GM18951 (cell line): ENCODE data around the gene SCFD1.
"Not testable (repeated sequence)": the region's sequence is repeated elsewhere in the genome, so short reads cannot be mapped to it uniquely, and the experiment has no call there.

Source experiments
- POLR2A ChIP-seq: IDR thresholded peaks from 4 replicates; pipeline ENCODE4 v1.6.1; 2011; ENCODE audit warnings: mild to moderate bottlenecking; ENCODE audit not compliant: insufficient read length, insufficient read depth; ENCODE audit errors: extremely low read depth
- in situ Hi-C: fragments of 300-500 bp; cut with MboI; formaldehyde crosslinking; loops from one replicate; pipeline ENCODE4 v1.12.0; 2022; ENCODE audit warnings: low sequenced_read_pairs, mixed read lengths, inconsistent platforms; ENCODE audit not compliant: unreplicated experiment

Gene SCFD1

GRCh38 chr14:30588873-30589272 lies 33.2 kb upstream of the SCFD1 start:
- in situ Hi-C loops: no loop called here

GRCh38 chr14:30596935-30597334 lies 25.2 kb upstream of the SCFD1 start:
- no peak for TF ChIP-seq POLR2A
- in situ Hi-C loops: no loop called here

More at GRCh38 chr14:30588873-30589272, 33.2 kb upstream of the SCFD1 start:
- TF ChIP-seq POLR2A: no peak

GRCh38 chr14:30597504-30597903 lies 24.6 kb upstream of the SCFD1 start:
- in situ Hi-C loops: no loop called here
- TF ChIP-seq POLR2A: no peak

GRCh38 chr14:30600922-30601918 lies 20.9 kb upstream of the SCFD1 start:
- TF ChIP-seq POLR2A: no peak
- in situ Hi-C loops: no loop called here

GRCh38 chr14:30603402-30603801 lies 18.7 kb upstream of the SCFD1 start:
- TF ChIP-seq POLR2A: no peak
- in situ Hi-C loops: no loop called here

- in situ Hi-C loops: not testable (repeated sequence)
These were observed 17.4 kb upstream of the SCFD1 start for GRCh38 chr14:30604696-30605095.

- in situ Hi-C loops: no loop called here
- no peak for TF ChIP-seq POLR2A
These were observed 14.9 kb upstream of the SCFD1 start for GRCh38 chr14:30607156-30607780.

GRCh38 chr14:30608533-30609006 lies 13.5 kb upstream of the SCFD1 start:
- in situ Hi-C loops: no loop called here
- TF ChIP-seq POLR2A: no peak

- TF ChIP-seq POLR2A: no peak
- in situ Hi-C loops: no loop called here
These were observed 11.3 kb upstream of the SCFD1 start for GRCh38 chr14:30610787-30611343.

- in situ Hi-C loops: no loop called here
- TF ChIP-seq POLR2A: no peak
These were observed 8.0 kb upstream of the SCFD1 start for GRCh38 chr14:30614155-30614554.

- in situ Hi-C loops: no loop called here
- TF ChIP-seq POLR2A: no peak
These were observed 1.9 kb upstream of the SCFD1 start for GRCh38 chr14:30620178-30620577.

GRCh38 chr14:30621354-30621939 lies 672 bp upstream of the SCFD1 start:
- no peak for TF ChIP-seq POLR2A
- in situ Hi-C loops: no loop called here
